Fibroblast of gingiva (primary cell): ENCODE results near the gene MED13L.

Experiments used
- DNase-seq: peaks from one replicate; pipeline ENCODE4 v3.0.0-alpha.2; 2011; ENCODE audit warnings: low read depth

The MED13L gene

GRCh38 chr12:116210762-116211161 lies 66.7 kb downstream of the MED13L start:
- no peak for DNase-seq

GRCh38 chr12:116210131-116210530 lies 67.4 kb downstream of the MED13L start:
- no peak for DNase-seq

GRCh38 chr12:116209503-116209902 lies 68.0 kb downstream of the MED13L start:
- DNase-seq = no peak

GRCh38 chr12:116207274-116207673 lies 70.2 kb downstream of the MED13L start:
- no peak for DNase-seq

- no peak for DNase-seq
Measured at GRCh38 chr12:116206828-116207227, 70.7 kb downstream of the MED13L start.

- no peak for DNase-seq
Measured at GRCh38 chr12:116204785-116205184, 72.7 kb downstream of the MED13L start.

GRCh38 chr12:116204169-116204568 lies 73.3 kb downstream of the MED13L start:
- DNase-seq = no peak

GRCh38 chr12:116202940-116203339 lies 74.6 kb downstream of the MED13L start:
- DNase-seq = peak; percentile 72

- peak; percentile 35 for DNase-seq
Measured at GRCh38 chr12:116202433-116202832, 75.1 kb downstream of the MED13L start.

GRCh38 chr12:116201908-116202307 lies 75.6 kb downstream of the MED13L start:
- peak; percentile 35 for DNase-seq

GRCh38 chr12:116201359-116201758 lies 76.1 kb downstream of the MED13L start:
- DNase-seq = no peak

GRCh38 chr12:116200812-116201211 lies 76.7 kb downstream of the MED13L start:
- peak; percentile 36 for DNase-seq

GRCh38 chr12:116199160-116199706 lies 78.3 kb downstream of the MED13L start:
- DNase-seq = peak; percentile 23

GRCh38 chr12:116196752-116197718 lies 80.5 kb downstream of the MED13L start:
- DNase-seq = no peak

GRCh38 chr12:116196226-116196625 lies 81.3 kb downstream of the MED13L start:
- no peak for DNase-seq

- no peak for DNase-seq
Measured at GRCh38 chr12:116194935-116195431, 82.5 kb downstream of the MED13L start.

- DNase-seq = no peak
Measured at GRCh38 chr12:116189692-116190091, 87.8 kb downstream of the MED13L start.

GRCh38 chr12:116188581-116188980 lies 88.9 kb downstream of the MED13L start:
- DNase-seq = no peak

GRCh38 chr12:116187151-116187511 lies 90.4 kb downstream of the MED13L start:
- DNase-seq = no peak

- DNase-seq = no peak
Measured at GRCh38 chr12:116186482-116187150, 90.9 kb downstream of the MED13L start.

- DNase-seq = no peak
Measured at GRCh38 chr12:116184763-116185162, 92.7 kb downstream of the MED13L start.

- peak; percentile 6 for DNase-seq
Measured at GRCh38 chr12:116183741-116184141, 93.8 kb downstream of the MED13L start.
